ENCODE data around the gene OSBPL10. TPM values are rescaled to one million over a fixed set of nuclear protein-coding genes. Genes with fewer than 3 reads are reported as not detected.

The OSBPL10 gene
- total RNA-seq, 4 donors from 2014 or later, result 30.0 to 49.7 (median 43.7) TPM

GRCh38 chr3:31959951-31960792 lies 20.9 kb downstream of the OSBPL10 start:
- no peaks in the 10 kb centered on the region for H3K36me3 ChIP-seq
- DNase-seq, result no peak
- peaks cover 0 to 5% of the 10 kb centered on the region in 2 donors for H3K9me3 ChIP-seq
- H3K27ac ChIP-seq, result peak overlapping the region; percentile 88 to 89
- TF ChIP-seq CTCF (IDR thresholded peaks at IDR 0.05) (no peak), POLR2A (IDR thresholded peaks at IDR 0.05) (no peak)
- H3K4me3 ChIP-seq, result peak overlapping the region; percentile 12 to 36
- no peaks in the 10 kb centered on the region for H3K27me3 ChIP-seq
- intact Hi-C loops (cut with DNase I; ENCODE audit: low total_unique reads), result no loop called here
- H3K4me1 ChIP-seq, result no peaks in the 10 kb centered on the region

- H3K4me1 ChIP-seq, result no peaks in the 10 kb centered on the region
- peaks cover 0 to 5% of the 10 kb centered on the region in 2 donors for H3K9me3 ChIP-seq
- intact Hi-C loops (cut with DNase I; ENCODE audit: low total_unique reads), result no loop called here
- H3K27ac ChIP-seq, result peak overlapping the region; percentile 88 to 89
- TF ChIP-seq CTCF (IDR thresholded peaks at IDR 0.05), result no peak
- TF ChIP-seq POLR2A (IDR thresholded peaks at IDR 0.05), result no peak
- H3K27me3 ChIP-seq, result no peaks in the 10 kb centered on the region
- no peak for DNase-seq
- peak overlapping the region in 1 of 2 donors; percentile 36 for H3K4me3 ChIP-seq
- no peaks in the 10 kb centered on the region for H3K36me3 ChIP-seq
Observed at GRCh38 chr3:31959251-31959650, 21.8 kb downstream of the OSBPL10 start.

DNA sequence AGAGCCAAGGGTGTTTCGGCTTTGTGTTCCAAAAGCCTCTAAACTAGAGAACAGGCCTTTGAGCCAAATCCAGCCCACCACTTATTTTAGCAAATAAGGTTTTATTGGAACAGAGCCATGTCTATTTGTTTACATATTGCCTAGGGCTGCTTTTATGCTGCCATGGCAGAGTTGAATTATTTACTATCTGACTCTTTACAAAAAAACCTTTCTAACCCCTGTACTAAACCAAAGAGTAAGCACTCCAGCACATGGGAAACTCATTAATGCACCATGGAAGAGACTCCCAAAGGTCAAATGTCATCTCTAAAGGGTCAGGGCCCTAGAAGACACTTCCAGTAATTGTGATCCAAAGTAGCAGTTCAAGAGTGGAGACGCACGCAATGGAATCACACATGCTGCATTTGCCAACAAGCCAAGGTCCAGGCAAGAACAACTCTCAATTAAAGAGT lies 22.3 kb downstream of the OSBPL10 start:
- Histone ChIP-seq H3K36me3 (no peaks in the 10 kb centered on the region), H3K27me3 (no peaks in the 10 kb centered on the region), H3K27ac (peak overlapping the region; percentile 88 to 89), H3K4me3 (no peak overlapping the region), H3K4me1 (no peaks in the 10 kb centered on the region), H3K9me3 (peaks cover 0 to 5% of the 10 kb centered on the region in 2 donors)
- intact Hi-C loops (cut with DNase I; ENCODE audit: low total_unique reads), result no loop called here
- TF ChIP-seq POLR2A (IDR thresholded peaks at IDR 0.05), result no peak
- TF ChIP-seq CTCF (IDR thresholded peaks at IDR 0.05), result no peak
- DNase-seq, result no peak

DNA sequence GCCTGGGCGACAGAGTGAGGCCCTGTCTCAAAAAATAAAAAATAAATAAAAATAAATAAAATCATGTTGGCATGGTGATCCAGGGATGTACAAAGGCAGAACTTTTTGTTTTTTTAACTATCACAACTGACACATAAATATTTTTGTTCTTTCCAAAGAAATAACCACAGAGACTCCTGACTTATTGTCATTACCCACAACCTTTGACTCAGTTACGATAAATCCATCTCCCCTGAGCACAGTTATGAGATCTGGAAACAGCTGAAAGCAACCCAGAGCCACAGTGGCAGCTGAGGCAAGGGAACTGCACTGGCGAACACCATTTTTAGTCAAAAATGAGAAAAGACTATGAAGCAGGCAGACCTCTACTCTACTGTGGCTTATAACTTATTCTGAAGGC lies 24.0 kb downstream of the OSBPL10 start:
- TF ChIP-seq CTCF (IDR thresholded peaks at IDR 0.05), result no peak
- no peak for TF ChIP-seq POLR2A (IDR thresholded peaks at IDR 0.05)
- Histone ChIP-seq H3K36me3 (no peaks in the 10 kb centered on the region), H3K27ac (peak overlapping the region; percentile 45 to 88), H3K4me1 (no peaks in the 10 kb centered on the region), H3K27me3 (no peaks in the 10 kb centered on the region), H3K9me3 (peaks cover 0 to 5% of the 10 kb centered on the region in 2 donors), H3K4me3 (no peak overlapping the region)
- no peak for DNase-seq
- intact Hi-C loops (cut with DNase I; ENCODE audit: low total_unique reads), result no loop called here

GRCh38 chr3:31955581-31955980 lies 25.5 kb downstream of the OSBPL10 start:
- DNase-seq, result no peak
- Histone ChIP-seq H3K27ac (no peak overlapping the region), H3K36me3 (no peaks in the 10 kb centered on the region), H3K9me3 (peaks cover 0 to 5% of the 10 kb centered on the region in 2 donors), H3K27me3 (no peaks in the 10 kb centered on the region), H3K4me3 (no peak overlapping the region), H3K4me1 (no peaks in the 10 kb centered on the region)
- no peak for TF ChIP-seq CTCF (IDR thresholded peaks at IDR 0.05)
- no peak for TF ChIP-seq POLR2A (IDR thresholded peaks at IDR 0.05)
- intact Hi-C loops (cut with DNase I; ENCODE audit: low total_unique reads), result no loop called here
